ENCODE measurements around the gene TMEM106C.

The TMEM106C gene

DNA sequence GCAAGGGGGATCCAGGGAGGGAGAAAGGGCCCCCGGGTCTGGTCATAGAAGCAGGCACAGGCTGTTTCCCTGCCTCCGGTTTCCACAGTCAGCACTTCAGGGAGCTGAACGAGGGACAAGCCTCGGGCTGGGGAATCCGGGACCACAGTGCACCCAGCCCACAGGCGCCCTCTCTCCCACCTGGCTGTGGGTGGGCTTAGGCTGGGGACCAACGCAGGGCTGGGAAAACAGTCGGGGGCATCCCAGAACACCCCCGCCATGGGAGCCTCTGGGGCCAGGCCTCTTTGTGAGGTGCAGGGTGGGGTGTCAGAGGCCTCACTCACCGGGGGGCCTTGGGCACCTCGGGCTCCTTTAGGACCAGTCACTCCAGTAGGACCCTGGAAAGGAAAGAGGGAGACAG lies 16.3 kb downstream of the TMEM106C start:
- no peak for DNase-seq (ENCODE audit: low spot score)
- TF ChIP-seq, protein P1, sequence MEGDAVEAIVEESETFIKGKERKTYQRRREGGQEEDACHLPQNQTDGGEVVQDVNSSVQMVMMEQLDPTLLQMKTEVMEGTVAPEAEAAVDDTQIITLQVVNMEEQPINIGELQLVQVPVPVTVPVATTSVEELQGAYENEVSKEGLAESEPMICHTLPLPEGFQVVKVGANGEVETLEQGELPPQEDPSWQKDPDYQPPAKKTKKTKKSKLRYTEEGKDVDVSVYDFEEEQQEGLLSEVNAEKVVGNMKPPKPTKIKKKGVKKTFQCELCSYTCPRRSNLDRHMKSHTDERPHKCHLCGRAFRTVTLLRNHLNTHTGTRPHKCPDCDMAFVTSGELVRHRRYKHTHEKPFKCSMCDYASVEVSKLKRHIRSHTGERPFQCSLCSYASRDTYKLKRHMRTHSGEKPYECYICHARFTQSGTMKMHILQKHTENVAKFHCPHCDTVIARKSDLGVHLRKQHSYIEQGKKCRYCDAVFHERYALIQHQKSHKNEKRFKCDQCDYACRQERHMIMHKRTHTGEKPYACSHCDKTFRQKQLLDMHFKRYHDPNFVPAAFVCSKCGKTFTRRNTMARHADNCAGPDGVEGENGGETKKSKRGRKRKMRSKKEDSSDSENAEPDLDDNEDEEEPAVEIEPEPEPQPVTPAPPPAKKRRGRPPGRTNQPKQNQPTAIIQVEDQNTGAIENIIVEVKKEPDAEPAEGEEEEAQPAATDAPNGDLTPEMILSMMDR (IDR thresholded peaks at IDR 0.05; ENCODE audit: borderline replicate concordance, control extremely low read depth, extremely low read depth, insufficient read depth, missing control alignments): no peak
- in situ Hi-C loops (cut with MboI; ENCODE audit: low sequenced_read_pairs, unreplicated experiment): no loop called here

DNA sequence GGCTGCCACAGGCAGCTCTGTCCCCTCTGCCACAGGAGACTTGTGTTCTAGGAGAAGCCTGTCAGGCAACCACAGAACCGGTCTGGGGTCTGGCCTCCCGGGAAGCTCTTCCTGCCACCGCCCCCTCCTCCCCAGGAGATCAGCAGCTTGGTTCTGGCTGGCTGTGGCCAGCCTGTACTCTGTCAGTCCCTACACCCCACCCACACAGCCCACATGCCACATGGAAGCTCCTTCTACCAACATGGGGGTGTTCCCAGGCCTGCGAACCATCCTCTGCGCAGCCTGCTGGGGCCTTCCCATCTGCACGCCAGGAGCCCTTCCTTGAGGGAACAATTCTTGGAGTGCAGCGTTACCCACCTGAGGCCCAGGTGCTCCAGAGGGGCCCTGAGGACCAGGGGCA lies 16.8 kb downstream of the TMEM106C start:
- TF ChIP-seq, protein P1 (IDR thresholded peaks at IDR 0.05; ENCODE audit: borderline replicate concordance, control extremely low read depth, extremely low read depth, insufficient read depth, missing control alignments): no peak
- no peak for DNase-seq (ENCODE audit: low spot score)
- in situ Hi-C loops (cut with MboI; ENCODE audit: low sequenced_read_pairs, unreplicated experiment): no loop called here

DNA sequence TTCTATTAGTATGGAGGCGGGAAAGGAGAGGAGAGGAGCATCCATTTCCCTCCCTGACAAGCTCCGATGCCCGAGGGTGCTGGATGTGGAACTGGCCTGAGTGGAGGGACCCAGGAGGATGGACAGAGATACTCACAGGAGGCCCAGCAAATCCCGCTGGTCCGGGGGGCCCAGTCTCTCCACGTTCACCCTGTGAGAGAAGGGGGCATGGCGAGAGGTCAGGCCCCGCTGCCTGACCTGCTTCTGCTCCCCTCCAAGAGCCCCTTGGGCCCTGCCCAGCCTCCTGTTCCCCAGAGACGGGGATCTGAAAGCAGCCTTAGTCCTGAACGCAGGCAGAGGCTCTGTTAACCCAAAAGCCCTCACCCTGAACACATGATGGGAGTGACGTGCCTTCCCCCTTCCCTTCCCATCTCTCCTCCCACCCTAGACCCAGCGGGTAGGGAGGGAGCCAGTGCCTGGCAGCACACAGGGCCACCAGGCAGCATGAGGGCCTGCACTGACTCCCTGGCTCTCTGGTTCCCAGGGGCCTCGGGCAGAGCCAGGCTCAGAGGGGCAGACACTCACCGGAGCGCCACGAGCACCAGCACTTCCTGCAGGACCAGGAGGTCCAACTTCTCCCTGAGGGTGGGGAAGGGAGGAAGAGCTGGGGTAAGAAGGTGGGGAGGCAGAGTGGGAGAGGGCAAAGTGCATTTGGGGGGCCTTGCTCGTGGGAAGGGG lies 17.5 kb downstream of the TMEM106C start:
- in situ Hi-C loops (cut with MboI; ENCODE audit: low sequenced_read_pairs, unreplicated experiment): no loop called here
- TF ChIP-seq, protein P1 (IDR thresholded peaks at IDR 0.05; ENCODE audit: borderline replicate concordance, control extremely low read depth, extremely low read depth, insufficient read depth, missing control alignments): no peak
- DNase-seq (ENCODE audit: low spot score): no peak

DNA sequence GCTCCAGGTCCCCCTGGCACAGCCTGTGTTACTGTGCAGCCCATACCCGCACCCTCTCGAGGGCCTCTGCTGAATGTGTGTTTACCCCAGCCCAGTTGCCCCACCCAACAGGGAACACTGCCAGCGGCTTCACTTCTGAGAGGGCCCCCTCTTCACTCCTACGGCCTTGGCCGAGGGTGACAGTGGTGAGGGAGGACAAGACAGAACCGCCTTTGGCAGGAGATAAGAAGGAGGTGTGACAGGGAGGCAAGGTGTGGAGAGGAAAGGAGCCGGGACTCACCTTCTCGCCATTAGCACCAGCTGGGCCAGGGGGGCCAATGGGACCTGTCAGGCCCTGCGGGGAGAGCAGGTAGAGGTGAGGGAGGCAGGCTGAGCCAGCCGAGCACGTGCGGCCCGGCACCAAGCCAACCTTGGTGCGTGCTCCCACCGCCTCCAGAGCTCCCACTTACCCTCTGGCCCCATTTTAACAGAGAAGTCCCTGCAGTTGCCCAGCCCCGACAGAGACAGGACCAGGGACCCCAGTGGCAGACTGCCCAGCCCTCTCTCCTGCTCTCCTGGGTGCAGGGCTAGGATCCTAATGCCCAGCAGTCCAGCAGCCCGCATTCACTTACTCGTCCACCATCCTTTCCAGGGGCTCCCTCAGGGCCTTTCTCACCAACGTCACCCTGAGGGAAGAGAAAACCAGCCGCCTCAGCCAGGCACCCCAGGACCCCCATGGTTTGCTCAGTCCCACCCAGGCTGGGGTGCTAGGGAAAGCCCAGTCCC lies 18.3 kb downstream of the TMEM106C start:
- DNase-seq (ENCODE audit: low spot score): no peak
- in situ Hi-C loops (cut with MboI; ENCODE audit: low sequenced_read_pairs, unreplicated experiment): no loop called here
- TF ChIP-seq, protein P1 (IDR thresholded peaks at IDR 0.05; ENCODE audit: borderline replicate concordance, control extremely low read depth, extremely low read depth, insufficient read depth, missing control alignments): no peak

DNA sequence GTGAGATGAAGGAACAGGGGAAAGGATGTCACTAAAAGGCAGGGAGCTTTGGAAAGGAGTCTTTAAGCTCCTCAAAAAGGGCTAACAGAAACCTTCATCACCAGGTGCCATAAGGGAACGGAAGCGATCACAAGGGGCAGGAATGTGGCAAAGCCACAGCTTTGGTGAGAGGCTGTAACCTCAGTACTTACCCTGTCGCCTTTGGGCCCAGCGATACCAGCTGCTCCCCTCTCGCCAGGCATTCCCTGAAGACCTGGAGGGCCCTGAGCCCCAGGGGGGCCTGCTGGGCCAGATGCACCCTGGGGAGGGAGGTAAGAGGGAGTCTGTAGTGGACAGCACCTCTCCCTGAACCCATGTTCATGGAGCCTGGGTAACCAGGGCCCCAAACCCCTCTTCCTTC lies 18.9 kb downstream of the TMEM106C start:
- TF ChIP-seq, protein P1 (IDR thresholded peaks at IDR 0.05; ENCODE audit: borderline replicate concordance, control extremely low read depth, extremely low read depth, insufficient read depth, missing control alignments): no peak
- no peak for DNase-seq (ENCODE audit: low spot score)
- in situ Hi-C loops (cut with MboI; ENCODE audit: low sequenced_read_pairs, unreplicated experiment): no loop called here

DNA sequence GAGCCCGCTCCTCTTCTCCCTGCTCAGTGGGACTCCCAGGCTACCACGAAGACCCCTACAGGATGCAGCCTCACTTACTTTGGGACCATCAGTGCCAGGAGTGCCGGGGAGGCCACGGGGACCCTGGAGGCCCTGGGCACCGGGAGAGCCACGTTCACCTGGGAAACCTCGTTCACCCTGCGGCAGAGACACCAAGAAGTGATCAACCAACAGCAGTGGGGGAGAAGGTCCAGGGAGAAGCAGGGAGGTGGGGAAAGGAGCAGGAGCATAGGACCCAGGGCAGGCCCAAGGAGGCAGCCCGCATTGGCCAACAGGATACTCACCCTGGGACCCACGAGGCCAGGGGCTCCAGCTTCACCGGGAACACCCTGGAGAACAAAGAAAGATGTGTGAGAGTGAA lies 19.4 kb downstream of the TMEM106C start:
- TF ChIP-seq, protein P1 (IDR thresholded peaks at IDR 0.05; ENCODE audit: borderline replicate concordance, control extremely low read depth, extremely low read depth, insufficient read depth, missing control alignments): no peak
- no peak for DNase-seq (ENCODE audit: low spot score)
- in situ Hi-C loops (cut with MboI; ENCODE audit: low sequenced_read_pairs, unreplicated experiment): no loop called here
